GM18520 (cell line): Measurements from ENCODE around the gene RXRG.

Experiments used
- ATAC-seq: cut with Tn5 transposase; IDR thresholded peaks from one replicate; pipeline ENCODE4 v1.9.1; 2021; ENCODE audit not compliant: unreplicated experiment

RXRG gene

GRCh38 chr1:165451691-165452090 is 6.8 kb upstream of the RXRG start:
- ATAC-seq: no peak

GRCh38 chr1:165449131-165449530 is 4.2 kb upstream of the RXRG start:
- ATAC-seq: no peak

- no peak for ATAC-seq
These were observed 462 bp upstream of the RXRG start for GRCh38 chr1:165445388-165445787.

- no peak for ATAC-seq
These were observed 1.2 kb downstream of the RXRG start for GRCh38 chr1:165443539-165444311.

- no peak for ATAC-seq
These were observed 2.3 kb downstream of the RXRG start for GRCh38 chr1:165442653-165443052.

GRCh38 chr1:165442053-165442452 is 2.9 kb downstream of the RXRG start:
- ATAC-seq: no peak

GRCh38 chr1:165441166-165441880 is 3.6 kb downstream of the RXRG start:
- ATAC-seq: no peak

GRCh38 chr1:165439330-165439729 is 5.6 kb downstream of the RXRG start:
- no peak for ATAC-seq

- no peak for ATAC-seq
These were observed 7.9 kb downstream of the RXRG start for GRCh38 chr1:165436994-165437393.

GRCh38 chr1:165435801-165436200 is 9.1 kb downstream of the RXRG start:
- ATAC-seq: no peak

GRCh38 chr1:165434281-165434680 is 10.6 kb downstream of the RXRG start:
- ATAC-seq: no peak

- peak; percentile 62 for ATAC-seq
These were observed 13.8 kb downstream of the RXRG start for GRCh38 chr1:165431079-165431478.

- ATAC-seq: no peak
These were observed 18.2 kb downstream of the RXRG start for GRCh38 chr1:165426745-165427144.

- no peak for ATAC-seq
These were observed 19.3 kb downstream of the RXRG start for GRCh38 chr1:165425621-165426020.

GRCh38 chr1:165424454-165425216 is 20.3 kb downstream of the RXRG start:
- no peak for ATAC-seq

GRCh38 chr1:165423136-165423535 is 21.8 kb downstream of the RXRG start:
- ATAC-seq: no peak

GRCh38 chr1:165420655-165421054 is 24.3 kb downstream of the RXRG start:
- no peak for ATAC-seq

GRCh38 chr1:165419839-165420238 is 25.1 kb downstream of the RXRG start:
- no peak for ATAC-seq

- ATAC-seq: no peak
These were observed 26.7 kb downstream of the RXRG start for GRCh38 chr1:165418195-165418594.

- no peak for ATAC-seq
These were observed 28.1 kb downstream of the RXRG start for GRCh38 chr1:165416876-165417275.

GRCh38 chr1:165415068-165415467 is 29.9 kb downstream of the RXRG start:
- ATAC-seq: no peak

- ATAC-seq: no peak
These were observed 30.3 kb downstream of the RXRG start for GRCh38 chr1:165414620-165415019.
